ENCODE data around the gene LAMA4. TPM values are rescaled to one million over a fixed set of nuclear protein-coding genes. Genes with fewer than 3 reads are reported as not detected.
A peak's percentile ranks its signal among the peaks of the same experiment; 100 is the strongest.

LAMA4 gene, protein sequence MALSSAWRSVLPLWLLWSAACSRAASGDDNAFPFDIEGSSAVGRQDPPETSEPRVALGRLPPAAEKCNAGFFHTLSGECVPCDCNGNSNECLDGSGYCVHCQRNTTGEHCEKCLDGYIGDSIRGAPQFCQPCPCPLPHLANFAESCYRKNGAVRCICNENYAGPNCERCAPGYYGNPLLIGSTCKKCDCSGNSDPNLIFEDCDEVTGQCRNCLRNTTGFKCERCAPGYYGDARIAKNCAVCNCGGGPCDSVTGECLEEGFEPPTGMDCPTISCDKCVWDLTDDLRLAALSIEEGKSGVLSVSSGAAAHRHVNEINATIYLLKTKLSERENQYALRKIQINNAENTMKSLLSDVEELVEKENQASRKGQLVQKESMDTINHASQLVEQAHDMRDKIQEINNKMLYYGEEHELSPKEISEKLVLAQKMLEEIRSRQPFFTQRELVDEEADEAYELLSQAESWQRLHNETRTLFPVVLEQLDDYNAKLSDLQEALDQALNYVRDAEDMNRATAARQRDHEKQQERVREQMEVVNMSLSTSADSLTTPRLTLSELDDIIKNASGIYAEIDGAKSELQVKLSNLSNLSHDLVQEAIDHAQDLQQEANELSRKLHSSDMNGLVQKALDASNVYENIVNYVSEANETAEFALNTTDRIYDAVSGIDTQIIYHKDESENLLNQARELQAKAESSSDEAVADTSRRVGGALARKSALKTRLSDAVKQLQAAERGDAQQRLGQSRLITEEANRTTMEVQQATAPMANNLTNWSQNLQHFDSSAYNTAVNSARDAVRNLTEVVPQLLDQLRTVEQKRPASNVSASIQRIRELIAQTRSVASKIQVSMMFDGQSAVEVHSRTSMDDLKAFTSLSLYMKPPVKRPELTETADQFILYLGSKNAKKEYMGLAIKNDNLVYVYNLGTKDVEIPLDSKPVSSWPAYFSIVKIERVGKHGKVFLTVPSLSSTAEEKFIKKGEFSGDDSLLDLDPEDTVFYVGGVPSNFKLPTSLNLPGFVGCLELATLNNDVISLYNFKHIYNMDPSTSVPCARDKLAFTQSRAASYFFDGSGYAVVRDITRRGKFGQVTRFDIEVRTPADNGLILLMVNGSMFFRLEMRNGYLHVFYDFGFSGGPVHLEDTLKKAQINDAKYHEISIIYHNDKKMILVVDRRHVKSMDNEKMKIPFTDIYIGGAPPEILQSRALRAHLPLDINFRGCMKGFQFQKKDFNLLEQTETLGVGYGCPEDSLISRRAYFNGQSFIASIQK (N-terminal part only)
- polyA plus RNA-seq (ENCODE audit: insufficient read length in 3 of 3) = 100 to 1,000 TPM in 1 of 3 donors, 10 to 100 TPM in 2; 83.5 to 101 (median 97.8) TPM
- long read RNA-seq, donor 1, partial matches to known transcripts = 0 of 4 reads
- long read RNA-seq, donor 1, other reads (novel, unspliced or antisense) = 0 of 4 reads
- long read RNA-seq, donor 2, partial matches to known transcripts = 6 of 11 reads
- long read RNA-seq, donor 2, other reads (novel, unspliced or antisense) = 0 of 11 reads
- long read RNA-seq, donor 3, full-length matches to known transcripts = 6 of 11 reads
- long read RNA-seq, donor 3, partial matches to known transcripts = 5 of 11 reads
- long read RNA-seq, donor 3, other reads (novel, unspliced or antisense) = 0 of 11 reads
- long read RNA-seq, donor 4, full-length matches to known transcripts = 5 of 5 reads
- long read RNA-seq, donor 4, partial matches to known transcripts = 0 of 5 reads
- long read RNA-seq, donor 4, other reads (novel, unspliced or antisense) = 0 of 5 reads
- long read RNA-seq, donor 5 = 0 reads
- long read RNA-seq, donor 6, partial matches to known transcripts = 12 of 17 reads
- long read RNA-seq, donor 6, other reads (novel, unspliced or antisense) = 0 of 17 reads
- long read RNA-seq, donor 7, transcript LAMA4-203 (2 exons, 1,061 nt) = major isoform, 6 of 8 reads
- long read RNA-seq, donor 7, partial matches to known transcripts = 0 of 8 reads
- long read RNA-seq, donor 7, other reads (novel, unspliced or antisense) = 0 of 8 reads
- long read RNA-seq, donor 8 = 0 reads
- long read RNA-seq, donor 9, partial matches to known transcripts = 5 of 6 reads
- long read RNA-seq, donor 9, other reads (novel, unspliced or antisense) = 0 of 6 reads
- long read RNA-seq, donor 10, full-length matches to known transcripts = 6 of 6 reads
- long read RNA-seq, donor 10, partial matches to known transcripts = 0 of 6 reads
- long read RNA-seq, donor 10, other reads (novel, unspliced or antisense) = 0 of 6 reads
- long read RNA-seq, donor 11, partial matches to known transcripts = 0 of 1 reads
- long read RNA-seq, donor 11, other reads (novel, unspliced or antisense) = 0 of 1 reads
- long read RNA-seq, donor 12, partial matches to known transcripts = 0 of 2 reads
- long read RNA-seq, donor 12, other reads (novel, unspliced or antisense) = 0 of 2 reads
- long read RNA-seq, donor 13 = 0 reads
- long read RNA-seq, donor 14, full-length matches to known transcripts = 10 of 16 reads
- long read RNA-seq, donor 14, partial matches to known transcripts = 6 of 16 reads
- long read RNA-seq, donor 14, other reads (novel, unspliced or antisense) = 0 of 16 reads
- long read RNA-seq, donor 15, partial matches to known transcripts = 5 of 6 reads
- long read RNA-seq, donor 15, other reads (novel, unspliced or antisense) = 0 of 6 reads
- long read RNA-seq, donor 16, full-length matches to known transcripts = 24 of 46 reads
- long read RNA-seq, donor 16, partial matches to known transcripts = 22 of 46 reads
- long read RNA-seq, donor 16, other reads (novel, unspliced or antisense) = 0 of 46 reads

DNA sequence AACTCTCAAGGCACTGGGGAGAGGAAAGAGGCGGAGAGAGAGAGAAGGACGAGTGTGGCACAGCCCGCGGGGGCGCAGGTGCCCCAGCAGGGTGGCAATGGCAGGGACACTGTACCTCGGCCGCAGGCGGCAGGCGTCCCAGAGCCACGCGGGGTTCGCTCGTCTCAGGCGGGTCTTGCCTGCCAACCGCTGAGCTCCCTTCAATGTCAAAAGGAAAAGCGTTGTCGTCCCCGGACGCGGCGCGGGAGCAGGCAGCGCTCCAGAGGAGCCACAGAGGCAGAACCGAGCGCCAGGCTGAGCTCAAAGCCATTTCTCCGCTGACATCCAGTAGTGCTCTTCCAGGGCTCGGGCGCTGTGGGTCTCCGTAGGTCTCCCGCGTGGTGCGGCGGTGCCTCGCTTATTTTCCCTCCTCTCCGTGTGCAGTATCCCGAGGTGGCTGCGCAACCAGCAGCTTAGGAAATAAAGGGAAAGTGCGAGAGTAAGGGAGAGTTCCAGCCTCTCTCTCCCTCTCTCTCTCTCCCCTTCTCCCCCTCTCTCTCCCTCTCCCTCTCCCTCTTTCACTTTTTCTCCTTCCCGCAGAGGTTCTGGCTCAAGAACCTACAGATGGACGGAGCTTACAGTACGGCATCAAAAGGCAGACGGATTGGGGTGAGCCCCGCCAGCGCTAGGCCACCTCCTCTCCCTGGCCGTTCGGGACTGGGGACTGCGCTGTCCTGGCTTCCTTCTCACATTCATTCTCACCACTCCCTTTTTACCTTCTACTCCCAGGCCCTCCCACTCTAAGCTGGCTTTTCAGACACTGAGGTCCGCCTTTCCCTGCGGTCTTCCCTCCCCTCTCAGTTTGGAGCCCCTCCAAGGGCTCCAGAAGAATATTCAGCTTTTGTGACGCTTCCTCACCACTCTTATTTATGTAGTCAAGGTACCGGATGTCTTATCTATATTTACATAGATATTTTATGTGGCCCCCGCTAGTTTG, at the start of gene LAMA4:
LAMA4 (minus strand) TSS at position 727 of the 976 bp plus-strand sequence; CDS start at position 310, 417 bp downstream.
- DNase-seq (ENCODE audit: extremely low read depth in 1 of 11, low read depth in 9 of 11, low spot score in 4 of 11) = peak in 3 of 11 donors; percentile 61 to 64 (median 63)

DNA sequence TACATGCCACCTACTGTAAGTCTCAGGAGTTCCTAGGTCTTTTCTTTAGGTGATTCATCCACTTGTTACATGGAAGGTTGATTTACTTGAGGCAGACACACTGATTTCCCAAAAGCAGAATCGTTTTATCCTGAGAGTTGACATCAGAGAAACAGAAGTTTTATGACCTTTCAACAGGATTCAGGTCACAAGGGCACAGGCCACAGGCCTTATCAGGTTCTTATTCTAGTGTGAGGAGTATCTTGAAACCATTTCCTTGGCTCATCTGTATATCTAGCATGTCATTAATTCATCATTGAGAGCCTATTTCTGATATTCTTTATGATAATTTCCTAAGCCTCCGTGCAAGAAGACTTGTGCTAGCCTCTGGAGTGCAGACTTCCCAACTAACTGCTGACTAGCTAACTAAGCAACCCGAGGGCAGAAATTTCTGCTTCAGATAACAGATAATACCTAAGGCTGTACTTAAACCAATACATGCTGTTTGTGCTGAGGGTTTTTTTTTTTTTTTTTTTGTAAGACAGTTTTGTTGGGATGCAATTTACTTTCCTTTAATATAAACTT, 47.9 kb upstream of the LAMA4 start:
- DNase-seq (ENCODE audit: extremely low read depth in 1 of 11, low read depth in 9 of 11, low spot score in 4 of 11) = no peak

DNA sequence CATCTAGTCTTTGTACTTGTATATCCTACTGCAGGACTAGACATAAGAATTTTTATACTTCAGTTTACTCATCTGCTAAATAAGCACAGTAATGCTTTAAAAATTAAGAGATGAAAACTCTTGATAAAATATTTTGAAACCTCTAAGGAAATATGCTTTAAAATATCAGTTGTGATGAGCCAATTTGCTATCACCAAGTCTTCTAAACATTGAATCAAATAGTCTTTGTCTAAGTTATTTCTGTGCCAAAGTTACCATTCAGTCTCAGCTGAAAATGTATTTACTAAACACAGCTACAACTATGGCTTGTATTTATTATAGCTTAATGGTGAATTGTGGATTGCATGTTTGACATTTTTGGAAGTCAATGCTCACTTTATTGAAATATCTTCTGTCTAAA, 46.5 kb upstream of the LAMA4 start:
- no peak for DNase-seq (ENCODE audit: extremely low read depth in 1 of 11, low read depth in 9 of 11, low spot score in 4 of 11)

DNA sequence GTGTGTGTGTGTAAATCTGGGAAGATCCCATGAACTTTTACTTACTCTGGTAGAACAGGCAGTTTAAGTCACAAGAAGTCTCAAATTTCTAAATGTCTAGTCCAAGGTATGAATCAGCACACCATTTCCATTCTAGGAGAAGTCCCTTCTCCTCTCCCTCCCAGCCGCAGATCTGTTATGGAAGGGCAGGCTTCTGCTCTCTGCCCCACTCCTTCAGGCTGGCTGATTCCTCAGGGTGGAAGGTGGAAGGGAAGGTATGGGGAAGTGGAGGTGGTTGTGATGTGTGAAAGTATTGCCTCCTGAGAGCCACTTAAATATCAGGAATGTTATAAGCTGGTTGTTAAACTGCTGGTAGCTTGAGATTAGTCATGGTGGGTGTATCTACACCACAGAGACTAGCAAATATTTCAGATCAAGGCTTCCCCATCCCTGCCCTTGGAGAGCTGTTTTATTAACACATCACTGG, 44.5 kb upstream of the LAMA4 start:
- DNase-seq (ENCODE audit: extremely low read depth in 1 of 11, low read depth in 9 of 11, low spot score in 4 of 11) = no peak

DNA sequence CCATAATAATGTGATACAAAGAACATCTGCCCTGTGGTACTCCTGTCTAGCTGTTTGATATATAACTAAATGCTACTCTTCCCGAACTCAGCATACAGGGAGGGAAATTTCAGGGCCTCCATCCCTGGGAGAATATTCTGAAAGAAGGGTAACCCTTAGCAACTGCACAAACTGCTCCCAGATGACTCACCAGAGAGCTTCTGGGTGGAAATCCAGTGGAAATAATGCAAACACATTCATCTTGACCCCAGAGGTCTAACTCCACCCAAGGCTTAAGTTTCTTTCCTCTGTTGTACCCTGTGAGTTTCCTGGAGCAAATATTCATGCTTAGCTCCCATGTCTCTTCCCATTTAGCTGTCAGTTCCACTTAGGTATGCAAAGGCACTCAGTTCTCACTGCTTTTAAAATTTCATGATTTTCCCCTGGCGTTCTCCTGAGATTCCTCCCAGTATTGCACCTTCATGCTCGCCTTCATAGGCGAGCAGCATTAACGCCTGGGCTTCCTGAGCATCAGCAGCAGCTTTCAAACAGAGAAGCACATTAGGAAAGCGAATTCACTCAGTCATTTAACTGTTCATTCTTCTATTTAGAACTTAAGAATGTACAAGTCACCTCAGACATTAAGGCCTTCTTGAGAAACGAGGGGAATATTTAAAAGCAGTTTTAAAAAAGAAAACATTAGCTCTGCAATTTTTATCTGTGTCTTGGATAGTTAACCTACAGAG, 43.8 kb upstream of the LAMA4 start:
- DNase-seq (ENCODE audit: extremely low read depth in 1 of 11, low read depth in 9 of 11, low spot score in 4 of 11) = no peak

DNA sequence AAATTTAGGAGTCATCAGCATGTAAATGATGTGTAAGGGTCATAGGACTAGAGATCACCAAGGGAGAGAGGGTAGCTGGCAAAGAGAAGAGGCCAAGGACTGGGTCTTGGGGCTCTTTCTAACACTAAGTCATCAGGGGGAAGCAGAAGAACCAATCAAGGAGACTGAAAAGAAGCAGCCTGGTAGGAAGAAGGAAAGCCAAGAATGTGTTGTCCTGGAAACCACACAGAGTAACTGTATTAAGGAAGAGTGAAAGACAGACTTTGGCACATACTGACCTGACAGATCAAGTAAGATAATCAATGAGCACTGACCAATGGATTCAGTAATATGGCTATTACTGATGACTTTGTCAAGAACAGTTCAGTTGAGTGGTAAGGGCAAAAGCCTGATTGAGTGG, 42.3 kb upstream of the LAMA4 start:
- no peak for DNase-seq (ENCODE audit: extremely low read depth in 1 of 11, low read depth in 9 of 11, low spot score in 4 of 11)

DNA sequence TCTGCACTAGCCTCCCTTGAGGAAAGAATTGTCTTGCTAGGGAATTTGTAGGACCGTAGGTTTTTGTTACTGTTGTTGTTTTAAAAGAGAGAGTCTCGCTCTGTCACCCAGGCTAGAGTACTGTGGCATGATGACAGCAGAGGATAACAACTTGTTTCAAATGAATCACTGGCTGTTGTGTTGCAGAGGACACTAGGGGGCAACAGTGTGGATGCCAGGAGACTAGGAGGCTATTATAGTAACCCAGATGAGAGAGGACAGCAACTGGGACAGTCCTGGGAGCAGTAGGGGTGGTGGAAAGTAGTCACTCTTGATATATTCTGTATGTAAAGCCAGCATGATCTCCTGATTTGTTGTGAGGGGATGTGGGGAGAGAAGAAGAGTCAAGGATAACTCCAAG, 41.8 kb upstream of the LAMA4 start:
- DNase-seq (ENCODE audit: extremely low read depth in 1 of 11, low read depth in 9 of 11, low spot score in 4 of 11) = no peak

DNA sequence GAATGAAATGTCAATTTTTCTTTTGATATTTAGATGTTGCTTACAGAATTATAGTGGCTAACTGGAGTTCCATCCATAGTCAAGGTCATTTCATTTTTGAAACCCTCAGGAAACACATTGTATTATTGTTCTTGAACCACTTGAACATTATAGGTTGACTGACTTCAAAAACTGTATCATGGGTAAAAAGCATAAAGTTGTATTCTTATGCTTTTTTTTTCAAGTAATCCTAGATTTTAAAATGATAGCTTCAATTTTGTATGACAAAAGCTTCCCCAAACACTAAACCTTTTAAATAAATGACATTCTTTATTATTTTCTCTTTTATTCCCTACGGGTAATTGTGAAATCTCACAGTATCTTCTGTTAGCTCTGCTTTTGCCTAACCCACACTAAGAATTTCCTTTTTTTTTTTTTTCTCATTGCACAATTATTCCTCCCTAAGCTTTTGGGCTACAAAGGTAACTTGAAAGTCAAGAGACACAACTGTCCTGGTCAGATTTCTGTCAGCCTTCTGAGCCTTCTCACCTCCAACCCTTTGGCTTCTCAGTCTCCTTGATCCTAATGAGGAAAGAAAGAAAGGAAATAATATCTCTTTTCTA, 36.9 kb upstream of the LAMA4 start:
- DNase-seq (ENCODE audit: extremely low read depth in 1 of 11, low read depth in 9 of 11, low spot score in 4 of 11) = no peak

DNA sequence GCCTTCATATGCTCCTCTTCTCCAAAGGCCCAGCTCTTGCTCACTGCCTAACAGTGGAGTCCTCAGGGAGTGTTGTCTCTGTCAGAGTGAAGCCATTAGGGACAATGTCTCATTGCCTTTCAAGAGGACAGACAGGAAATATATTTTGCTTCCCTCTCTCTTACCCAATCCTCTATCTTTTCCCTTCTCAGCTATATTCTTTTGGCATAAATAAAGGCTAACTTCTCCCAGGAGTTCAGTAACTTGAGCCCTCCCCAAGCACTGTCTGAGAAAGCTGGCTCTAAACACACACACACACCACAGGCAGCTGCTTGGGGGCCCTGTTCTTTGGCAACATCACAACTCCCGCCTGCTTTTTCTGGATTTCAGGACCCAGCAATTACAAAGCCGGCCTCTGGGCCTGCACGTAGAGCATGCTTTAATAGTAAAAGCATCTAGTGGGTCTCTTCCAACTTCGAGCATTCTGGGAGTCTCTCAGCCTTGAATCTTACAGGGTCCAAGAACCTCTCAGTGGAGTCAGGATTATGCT, 34.7 kb upstream of the LAMA4 start:
- DNase-seq (ENCODE audit: extremely low read depth in 1 of 11, low read depth in 9 of 11, low spot score in 4 of 11) = peak in 10 of 11 donors; percentile 51 to 81 (median 70)

DNA sequence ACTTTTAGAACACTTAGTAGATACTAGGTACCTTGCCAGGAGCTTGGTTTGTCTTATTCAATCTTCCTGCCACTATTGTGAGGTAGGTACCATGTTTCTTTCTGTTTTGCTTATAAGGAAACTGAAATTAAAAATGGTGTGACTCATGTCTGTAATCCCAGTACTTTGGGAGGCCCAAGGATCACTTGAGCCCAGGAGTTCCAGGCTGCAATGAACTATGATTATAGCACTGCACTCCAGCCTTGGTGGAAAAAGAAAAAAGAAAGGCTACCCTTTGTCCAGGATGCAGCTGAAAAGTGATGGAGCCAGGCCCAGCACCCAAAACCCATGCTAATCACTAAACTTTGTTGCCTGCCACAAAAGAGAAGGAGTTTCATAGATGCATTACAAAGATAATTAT, 34.1 kb upstream of the LAMA4 start:
- DNase-seq (ENCODE audit: extremely low read depth in 1 of 11, low read depth in 9 of 11, low spot score in 4 of 11) = no peak

DNA sequence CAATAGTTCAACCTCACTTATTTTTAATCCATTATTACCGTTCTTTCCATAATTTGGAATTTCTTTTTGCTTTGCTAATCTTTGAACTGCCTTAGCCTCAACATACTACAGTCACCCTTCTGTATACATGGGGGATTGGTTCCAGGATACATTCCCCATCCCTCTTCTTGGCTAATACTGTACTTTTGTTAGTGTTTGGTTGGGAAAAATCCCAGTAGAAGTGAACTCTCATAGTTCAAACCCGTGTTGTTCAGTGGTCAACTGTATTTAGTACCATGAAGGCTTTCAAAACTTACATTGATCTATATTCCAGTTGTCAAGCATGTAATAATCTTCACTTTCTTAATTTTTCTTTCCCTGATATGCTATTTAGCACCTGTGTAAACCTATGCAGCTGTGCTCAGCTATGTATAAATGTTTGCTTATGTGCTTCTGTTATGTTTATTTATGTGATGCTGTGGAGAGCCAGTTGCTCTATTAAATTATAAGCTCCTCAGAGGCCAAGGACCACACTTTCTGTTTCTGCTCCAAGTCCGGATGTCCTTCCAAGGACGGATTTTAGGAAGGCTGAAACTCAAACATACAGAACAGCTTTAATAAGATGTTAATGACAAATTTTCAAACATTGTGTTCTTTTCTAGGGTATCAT, 33.3 kb upstream of the LAMA4 start:
- no peak for DNase-seq (ENCODE audit: extremely low read depth in 1 of 11, low read depth in 9 of 11, low spot score in 4 of 11)

DNA sequence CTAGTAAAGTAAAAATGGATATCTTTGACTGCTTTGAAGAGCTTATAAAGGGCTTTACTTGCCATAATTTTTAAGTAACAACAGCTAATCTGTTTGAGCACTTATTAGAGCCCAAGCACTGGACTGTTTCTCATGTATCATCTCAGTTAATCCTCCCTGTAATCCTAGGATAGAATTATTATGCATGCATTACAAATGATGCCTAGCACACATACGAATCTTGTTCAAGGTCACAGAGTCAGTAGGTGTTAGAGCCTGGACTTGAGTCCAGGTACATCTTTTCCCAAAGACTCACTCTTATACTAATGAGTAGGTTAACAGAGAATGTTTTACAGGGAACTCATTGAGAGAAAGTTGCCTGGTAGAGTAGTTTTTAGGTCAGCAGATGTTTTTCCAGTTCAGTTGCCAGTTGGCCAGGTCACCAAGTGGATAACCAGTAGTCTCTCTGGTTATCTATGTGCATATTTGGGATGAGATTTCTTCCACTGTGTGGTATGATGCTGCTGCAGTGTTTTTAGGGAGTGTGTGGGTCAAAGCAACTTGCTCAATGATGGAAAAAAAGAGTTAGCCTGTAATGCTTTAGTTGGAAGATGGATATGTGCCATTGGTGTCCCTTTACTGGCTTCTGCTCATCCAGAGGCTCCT, 32.3 kb upstream of the LAMA4 start:
- no peak for DNase-seq (ENCODE audit: extremely low read depth in 1 of 11, low read depth in 9 of 11, low spot score in 4 of 11)

DNA sequence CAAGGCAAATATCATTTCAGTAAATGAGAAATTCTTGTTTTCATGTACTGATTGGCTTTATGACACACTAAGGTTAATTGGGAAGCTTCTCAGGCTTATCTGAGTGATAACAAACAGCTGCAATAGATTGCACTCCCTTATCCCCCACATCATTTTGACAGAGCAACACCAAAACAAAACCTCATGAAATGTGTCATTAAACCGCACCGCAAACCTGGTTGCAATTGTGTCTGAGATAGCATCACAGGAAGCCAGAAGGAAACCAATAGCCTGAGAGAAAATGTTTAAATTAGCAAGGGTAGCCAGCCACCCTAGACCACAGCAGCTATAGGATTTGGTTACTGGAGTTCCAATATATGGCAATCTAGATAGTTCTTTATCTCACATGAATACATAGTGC, 31.6 kb upstream of the LAMA4 start:
- no peak for DNase-seq (ENCODE audit: extremely low read depth in 1 of 11, low read depth in 9 of 11, low spot score in 4 of 11)
